NT2/D1 (cell line): ENCODE results near the gene SPRTN.

Experiments used
- DNase-seq: peaks from one replicate; pipeline ENCODE4 v3.0.0-alpha.2; 2011; ENCODE audit warnings: low read depth, low spot score
- H3K27me3 ChIP-seq: 2 replicates; pipeline ENCODE4 v1.6.0; 2011; ENCODE audit warnings: mild to moderate bottlenecking; ENCODE audit not compliant: insufficient read length, insufficient read depth
- H3K36me3 ChIP-seq: 2 replicates; pipeline ENCODE4 v1.6.1; 2011; ENCODE audit warnings: mild to moderate bottlenecking, low read length, mixed read lengths; ENCODE audit not compliant: insufficient read depth, insufficient read length
- H3K4me1 ChIP-seq: 2 replicates; pipeline ENCODE4 v1.5.1; 2011; ENCODE audit not compliant: insufficient read depth, insufficient read length
- H3K4me3 ChIP-seq: 2 replicates; pipeline ENCODE4 v1.5.1; 2011; ENCODE audit warnings: low read depth; ENCODE audit not compliant: insufficient read length
- H3K9ac ChIP-seq: 2 replicates; pipeline ENCODE4 v1.6.0; 2011; ENCODE audit warnings: low read depth; ENCODE audit not compliant: insufficient read length
- H3K9me3 ChIP-seq: 2 replicates; pipeline ENCODE4 v1.5.1; 2011; ENCODE audit warnings: mild to moderate bottlenecking, low read length; ENCODE audit not compliant: insufficient read depth
- SUZ12 ChIP-seq: IDR thresholded peaks from 2 replicates; pipeline ENCODE4 v1.6.1; 2011; ENCODE audit not compliant: insufficient read length, insufficient read depth; ENCODE audit errors: extremely low read depth
- YY1 ChIP-seq: IDR thresholded peaks from 2 replicates; pipeline ENCODE4 v1.6.1; 2011; ENCODE audit not compliant: insufficient read length, insufficient read depth
- ZNF274 ChIP-seq: IDR thresholded peaks from 2 replicates; pipeline ENCODE4 v1.6.1; 2011; ENCODE audit warnings: mild to moderate bottlenecking, low read depth, low read length

The SPRTN gene

DNA sequence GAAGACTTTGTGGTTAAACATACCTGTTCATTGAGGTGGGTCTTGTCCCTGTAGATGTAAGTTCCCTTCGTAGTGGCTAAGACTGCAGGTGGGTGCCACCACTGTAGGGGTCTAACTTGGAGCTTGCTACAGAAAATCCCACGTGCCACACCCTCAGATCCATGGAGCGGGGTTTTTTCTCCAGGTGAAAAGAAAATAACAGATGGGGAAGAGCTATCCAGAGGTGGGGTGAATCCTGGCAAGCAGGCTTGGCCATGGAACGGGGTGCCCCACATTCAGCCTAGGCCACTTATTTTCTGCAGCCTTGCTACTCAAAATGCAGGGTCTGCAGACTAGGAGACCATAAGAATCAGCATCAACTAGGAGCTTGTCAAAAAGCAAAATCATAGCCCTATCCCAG, 24.4 kb upstream of the SPRTN start:
- no peak overlapping the region for H3K4me3 ChIP-seq
- H3K4me1 ChIP-seq: no peaks in the 10 kb centered on the region
- H3K36me3 ChIP-seq: no peaks in the 10 kb centered on the region
- no peak for TF ChIP-seq ZNF274
- no peak for TF ChIP-seq SUZ12
- TF ChIP-seq YY1: no peak
- no peak overlapping the region for H3K9ac ChIP-seq
- no peak for DNase-seq
- no peaks in the 10 kb centered on the region for H3K27me3 ChIP-seq
- no peaks in the 10 kb centered on the region; the same call in 1 of the 2 replicates for H3K9me3 ChIP-seq

DNA sequence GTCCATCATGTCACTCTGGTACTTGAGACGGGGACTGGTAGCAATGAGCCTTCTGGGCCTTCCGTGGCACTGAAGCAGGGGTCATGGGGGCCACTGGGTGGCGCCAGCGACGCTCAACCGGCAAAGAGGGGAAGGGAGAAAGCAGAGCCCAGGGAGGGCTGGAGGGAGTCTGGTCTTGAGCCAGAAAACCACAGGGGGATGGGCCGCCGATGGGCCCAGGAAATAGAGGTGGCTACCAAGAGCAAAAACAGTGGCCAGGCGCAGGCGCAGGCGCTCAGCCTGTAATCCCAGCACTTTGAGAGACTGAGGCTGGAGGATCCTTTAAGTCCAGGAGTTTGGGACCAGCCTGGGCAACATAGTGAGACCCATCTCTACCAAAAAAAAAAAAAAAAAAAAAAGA, 22.2 kb upstream of the SPRTN start:
- no peak overlapping the region for H3K4me3 ChIP-seq
- no peak for TF ChIP-seq SUZ12
- no peak for TF ChIP-seq ZNF274
- no peak for TF ChIP-seq YY1
- H3K4me1 ChIP-seq: no peaks in the 10 kb centered on the region
- H3K27me3 ChIP-seq: no peaks in the 10 kb centered on the region
- H3K9ac ChIP-seq: no peak overlapping the region
- no peaks in the 10 kb centered on the region for H3K36me3 ChIP-seq
- no peaks in the 10 kb centered on the region; the same call in 1 of the 2 replicates for H3K9me3 ChIP-seq
- peak; percentile 76 for DNase-seq

DNA sequence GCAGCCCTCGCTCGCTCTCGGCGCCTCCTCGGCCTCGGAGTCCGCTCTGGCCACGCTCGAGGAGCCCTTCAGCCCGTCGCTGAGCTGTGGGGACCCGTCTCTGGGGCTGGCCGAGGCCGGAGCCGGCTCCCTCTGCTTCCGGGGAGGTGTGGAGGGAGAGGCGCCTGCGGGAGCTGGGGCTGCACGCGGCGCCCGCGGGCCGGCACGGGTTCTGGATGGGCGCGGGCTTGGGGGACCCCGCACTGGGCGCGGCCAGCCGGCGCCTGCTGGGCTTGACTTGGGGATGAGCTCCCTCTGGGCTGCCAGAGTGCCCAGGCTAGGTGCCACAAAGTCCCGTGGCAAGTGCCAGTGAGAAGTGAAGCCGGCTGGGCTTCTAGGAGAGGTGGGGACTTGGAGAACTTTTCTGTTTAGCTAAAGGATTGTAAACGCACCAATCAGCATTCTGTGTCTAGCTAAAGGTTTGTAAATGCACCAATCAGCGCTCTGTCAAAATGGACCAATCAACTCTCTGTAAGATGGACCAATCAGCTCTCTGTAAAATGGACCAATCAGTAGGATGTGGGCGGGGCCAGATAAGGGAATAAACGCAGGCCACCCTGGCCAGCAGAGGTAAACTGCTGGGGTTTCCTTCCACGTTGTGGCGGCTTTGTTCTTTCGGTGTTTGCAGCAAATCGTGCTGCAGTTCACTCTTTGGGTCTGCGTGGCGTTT, 20.6 kb upstream of the SPRTN start:
- no peak for DNase-seq
- Histone ChIP-seq H3K27me3 (no peaks in the 10 kb centered on the region), H3K9me3 (no peaks in the 10 kb centered on the region; the same call in 1 of the 2 replicates), H3K9ac (no peak overlapping the region), H3K36me3 (no peaks in the 10 kb centered on the region), H3K4me1 (no peaks in the 10 kb centered on the region), H3K4me3 (no peak overlapping the region)
- TF ChIP-seq SUZ12 (no peak), ZNF274 (no peak), YY1 (no peak)

GRCh38 chr1:231318015-231318355, 20.1 kb upstream of the SPRTN start:
- no peak overlapping the region for H3K4me3 ChIP-seq
- H3K4me1 ChIP-seq: no peaks in the 10 kb centered on the region
- H3K9ac ChIP-seq: no peak overlapping the region
- no peaks in the 10 kb centered on the region for H3K27me3 ChIP-seq
- TF ChIP-seq ZNF274 (no peak), SUZ12 (no peak), YY1 (no peak)
- no peak for DNase-seq
- no peaks in the 10 kb centered on the region; the same call in 1 of the 2 replicates for H3K9me3 ChIP-seq
- no peaks in the 10 kb centered on the region for H3K36me3 ChIP-seq

GRCh38 chr1:231318568-231318967, 19.5 kb upstream of the SPRTN start:
- no peaks in the 10 kb centered on the region for H3K36me3 ChIP-seq
- no peak overlapping the region for H3K9ac ChIP-seq
- H3K4me1 ChIP-seq: no peaks in the 10 kb centered on the region
- TF ChIP-seq YY1: no peak
- H3K27me3 ChIP-seq: no peaks in the 10 kb centered on the region
- no peaks in the 10 kb centered on the region; the same call in 1 of the 2 replicates for H3K9me3 ChIP-seq
- no peak for DNase-seq
- H3K4me3 ChIP-seq: no peak overlapping the region

DNA sequence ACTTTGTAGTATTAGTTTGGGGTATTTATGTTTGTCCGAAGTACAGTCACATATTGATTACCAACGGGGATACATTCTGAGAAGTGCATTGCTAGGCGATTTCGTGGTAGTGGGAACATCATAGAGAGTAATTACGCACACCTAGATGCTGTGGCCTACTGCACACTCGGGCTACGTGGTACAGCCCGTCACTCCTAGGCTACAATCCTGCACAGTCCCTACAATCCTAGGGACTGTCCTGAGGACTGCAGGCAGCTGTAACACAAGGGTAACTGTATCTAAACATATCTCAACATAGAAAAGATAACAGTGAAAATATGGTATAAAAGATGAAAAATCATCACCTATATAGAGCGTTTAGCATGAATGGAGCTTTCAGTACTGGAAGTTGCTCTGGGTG, 19.0 kb upstream of the SPRTN start:
- Histone ChIP-seq H3K9me3 (no peaks in the 10 kb centered on the region; the same call in 1 of the 2 replicates), H3K4me3 (no peak overlapping the region), H3K4me1 (no peaks in the 10 kb centered on the region), H3K36me3 (no peaks in the 10 kb centered on the region), H3K27me3 (no peaks in the 10 kb centered on the region), H3K9ac (no peak overlapping the region)
- no peak for DNase-seq
- TF ChIP-seq ZNF274: no peak
- TF ChIP-seq SUZ12: no peak
- TF ChIP-seq YY1: no peak

DNA sequence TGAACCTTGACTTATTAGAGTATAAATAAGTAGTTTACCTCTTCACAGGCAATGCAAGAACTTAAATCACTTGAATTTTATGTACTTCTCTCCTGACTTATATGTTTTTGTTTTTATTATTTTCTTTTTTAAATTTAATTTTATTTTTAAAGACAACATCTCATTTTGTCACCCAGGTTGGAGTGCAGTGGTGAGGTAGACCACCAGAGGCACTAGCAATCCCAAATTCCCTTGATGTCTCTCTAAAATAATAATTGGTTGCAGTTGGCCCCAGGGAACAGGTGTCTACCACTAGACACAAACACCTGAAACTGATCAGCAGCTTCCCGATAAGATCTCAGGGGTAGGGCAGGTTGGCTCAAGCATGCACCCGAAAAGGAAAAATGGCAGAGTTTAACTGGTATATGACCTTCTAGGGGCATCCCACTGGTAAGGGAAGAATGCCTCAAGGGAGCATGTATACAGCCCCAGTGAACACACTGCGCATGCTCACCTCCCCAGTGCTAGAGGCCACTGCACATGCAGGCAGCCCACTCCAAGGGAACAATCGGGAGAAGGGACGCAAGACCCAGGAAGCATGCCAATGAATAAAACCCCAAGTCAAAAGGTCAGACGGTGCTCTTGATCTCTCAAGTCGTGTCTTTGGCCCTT, 15.1 kb upstream of the SPRTN start:
- no peaks in the 10 kb centered on the region for H3K4me1 ChIP-seq
- H3K9me3 ChIP-seq: no peaks in the 10 kb centered on the region
- H3K27me3 ChIP-seq: no peaks in the 10 kb centered on the region
- no peak for TF ChIP-seq ZNF274
- no peak for TF ChIP-seq YY1
- H3K4me3 ChIP-seq: no peak overlapping the region
- no peak for DNase-seq
- H3K9ac ChIP-seq: no peak overlapping the region
- H3K36me3 ChIP-seq: no peaks in the 10 kb centered on the region
